Epidermal melanocyte (primary cell): ENCODE measurements around the gene PIWIL4.
"Not testable (repeated sequence)": the region's sequence is repeated elsewhere in the genome, so short reads cannot be mapped to it uniquely, and the experiment has no call there.

Source experiments
- DNase-seq: peaks from one replicate; pipeline ENCODE4 v3.0.0; 2011; ENCODE audit warnings: low spot score; ENCODE audit not compliant: insufficient read length

Gene PIWIL4

GRCh38 chr11:94546886-94547285, 20.3 kb upstream of the PIWIL4 start:
- DNase-seq, result no peak

- DNase-seq, result no peak
Observed at GRCh38 chr11:94549146-94549545, 18.0 kb upstream of the PIWIL4 start.

GRCh38 chr11:94550513-94550912, 16.7 kb upstream of the PIWIL4 start:
- no peak for DNase-seq

DNA sequence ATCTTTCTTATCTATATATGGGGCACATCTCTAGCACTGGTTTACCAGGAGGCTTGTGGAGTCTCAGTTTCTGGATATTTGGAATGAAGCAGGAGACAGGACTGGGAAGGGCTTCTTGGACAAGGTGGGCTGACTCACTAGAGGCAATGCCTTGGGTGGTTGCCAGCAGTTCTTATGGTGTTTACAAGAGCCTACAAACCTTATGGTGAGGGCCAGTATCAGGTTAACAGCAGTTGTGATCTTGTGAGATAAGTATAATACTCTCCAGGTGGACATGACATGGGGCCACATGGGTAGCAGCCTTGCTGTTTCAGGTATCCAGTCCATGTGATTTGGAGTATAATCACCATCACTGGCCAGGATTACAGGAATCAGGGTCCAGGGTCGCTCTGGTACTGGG, 13.2 kb upstream of the PIWIL4 start:
- no peak for DNase-seq

- DNase-seq, result not testable (repeated sequence)
Observed at GRCh38 chr11:94555752-94556329, 11.3 kb upstream of the PIWIL4 start.

DNA sequence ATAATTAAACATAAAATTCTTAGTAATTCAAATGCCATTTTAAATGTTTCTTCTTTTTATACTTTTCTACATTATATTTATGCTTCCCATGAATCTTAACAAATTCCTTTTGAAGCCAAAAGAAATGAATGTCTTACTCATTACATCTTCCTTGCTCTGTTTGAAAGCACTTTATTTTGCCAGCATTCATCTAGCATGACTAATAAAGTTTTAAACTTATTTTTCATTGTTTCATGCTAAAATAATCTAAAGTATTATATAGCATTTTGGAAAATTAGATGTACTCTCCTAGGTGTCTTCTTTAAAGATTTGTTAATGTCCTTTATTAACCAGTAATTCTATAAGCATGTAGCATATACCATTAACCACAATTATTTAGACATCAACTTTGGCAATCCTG, 9.7 kb upstream of the PIWIL4 start:
- DNase-seq, result no peak

DNA sequence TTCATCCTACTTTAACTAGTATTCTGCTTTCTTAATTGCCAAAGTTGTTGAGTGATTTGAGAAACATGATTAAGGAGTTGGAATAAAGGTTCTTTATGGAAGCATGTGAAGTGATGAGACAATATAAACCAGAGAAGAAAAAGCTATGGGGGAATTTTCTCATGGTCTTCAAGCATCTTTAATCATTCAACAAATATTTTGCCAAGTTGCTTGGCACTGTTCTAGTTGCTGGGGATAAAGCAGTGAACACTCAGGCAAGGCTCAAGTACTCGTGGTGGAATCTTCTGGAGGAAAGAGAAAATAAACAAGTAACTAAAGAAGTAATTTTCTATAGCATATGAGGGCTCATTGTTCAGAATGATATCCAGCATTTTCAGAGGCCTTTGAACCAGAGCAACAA, 9.2 kb upstream of the PIWIL4 start:
- DNase-seq, result no peak

DNA sequence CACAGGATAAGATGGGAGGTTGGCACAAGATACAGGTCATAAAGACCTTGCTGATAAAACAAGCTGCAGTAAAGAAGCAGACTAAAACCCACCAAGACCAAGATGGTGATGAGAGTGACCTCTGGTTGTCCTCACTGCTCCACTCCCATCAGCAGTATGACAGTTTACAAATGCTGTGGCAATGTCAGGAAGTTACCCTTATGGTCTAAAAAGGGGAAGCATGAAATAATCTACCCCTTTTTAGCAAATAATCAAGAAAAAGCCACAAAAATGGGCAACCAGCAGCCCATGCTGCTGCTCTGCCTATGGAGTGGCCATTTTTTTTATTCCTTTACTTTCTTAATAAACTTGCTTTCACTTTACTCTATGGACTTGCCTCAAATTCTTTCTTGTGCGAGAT, 8.7 kb upstream of the PIWIL4 start:
- no peak for DNase-seq

DNA sequence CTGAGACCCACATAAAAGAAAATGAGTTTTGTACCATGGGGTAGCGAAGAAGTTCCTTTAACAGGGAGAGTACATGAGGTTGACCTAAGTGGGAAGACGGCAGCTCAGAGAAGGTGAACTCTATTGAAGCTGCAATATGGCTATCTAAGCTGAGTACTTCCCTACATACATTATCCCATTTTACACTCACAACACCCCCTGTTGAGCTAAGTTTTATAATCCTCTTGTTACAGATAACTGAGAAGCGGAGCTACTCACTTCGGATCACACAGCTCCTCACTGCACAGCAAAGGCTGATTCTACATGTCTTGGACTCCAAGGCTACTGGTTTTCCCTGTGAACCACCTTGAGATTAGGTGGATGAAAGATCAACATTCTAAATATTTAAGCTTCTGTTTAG, 8.2 kb upstream of the PIWIL4 start:
- no peak for DNase-seq

DNA sequence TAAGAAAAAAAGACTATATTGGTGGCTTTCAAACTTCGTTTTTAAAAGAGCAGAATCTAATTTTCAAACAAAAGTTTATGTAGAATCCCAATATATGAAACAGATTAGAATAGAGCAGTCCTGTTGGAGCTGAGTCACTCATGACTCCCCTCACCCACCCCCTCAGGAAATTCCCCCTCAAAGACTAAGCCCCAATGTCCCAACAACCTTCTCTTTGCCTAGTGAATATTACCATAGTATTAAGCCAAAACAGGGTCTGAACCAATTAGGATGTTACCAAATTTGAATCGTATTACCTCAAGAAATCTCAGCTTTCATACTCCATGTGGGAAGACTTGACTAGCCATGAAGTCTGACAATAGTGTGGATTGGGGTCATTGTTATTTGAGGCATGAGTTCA, 7.8 kb upstream of the PIWIL4 start:
- no peak for DNase-seq

DNA sequence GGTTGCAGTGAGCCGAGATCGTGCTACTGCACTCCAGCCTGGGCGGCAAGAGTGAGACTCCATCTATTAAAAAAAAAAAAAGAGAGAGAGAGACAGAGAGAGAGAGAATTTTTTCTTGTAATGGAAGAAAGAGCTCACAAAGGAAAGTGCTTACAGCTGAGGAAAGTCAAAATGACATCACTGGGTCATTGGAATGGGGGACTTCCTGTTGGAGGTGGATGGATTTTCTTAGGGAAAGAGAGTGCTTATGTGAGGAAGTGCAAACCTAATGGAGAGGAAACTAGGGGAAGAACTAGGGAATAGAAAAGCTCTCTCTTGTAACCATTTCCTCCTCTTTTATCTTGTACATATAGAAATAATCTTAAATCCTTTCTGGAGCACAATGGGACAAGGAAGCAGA, 6.3 kb upstream of the PIWIL4 start:
- DNase-seq, result no peak

GRCh38 chr11:94563176-94563847, 3.9 kb upstream of the PIWIL4 start:
- DNase-seq, result peak; percentile 54

DNA sequence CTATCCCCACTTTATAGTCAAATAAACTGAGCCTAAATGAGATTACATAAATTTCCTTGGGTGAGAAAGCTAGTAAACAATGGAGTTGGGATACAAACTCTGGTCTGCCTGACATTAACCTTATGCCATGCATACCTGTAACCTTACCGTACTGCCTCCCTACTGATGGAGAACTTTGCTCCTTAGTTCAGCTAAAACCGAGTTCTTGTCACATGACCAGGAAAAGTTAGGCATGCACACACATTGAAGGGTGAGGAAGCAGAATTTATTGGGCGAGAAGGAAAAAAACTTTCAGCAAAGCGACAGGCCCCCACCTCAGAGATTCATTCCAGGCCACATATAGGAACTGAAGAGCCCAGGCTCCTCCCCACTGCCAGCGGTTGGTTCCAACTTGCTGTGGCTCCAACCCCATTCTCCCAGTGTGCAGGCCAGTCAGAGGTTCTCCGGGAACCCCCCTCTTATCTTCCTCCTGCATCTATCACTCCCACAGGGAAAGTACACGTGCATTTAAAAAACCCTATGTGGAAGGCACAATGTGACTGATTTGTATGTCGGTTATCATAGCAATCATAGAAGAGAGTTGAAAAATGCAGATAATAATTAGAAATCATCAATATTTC, 3.2 kb upstream of the PIWIL4 start:
- DNase-seq, result no peak

DNA sequence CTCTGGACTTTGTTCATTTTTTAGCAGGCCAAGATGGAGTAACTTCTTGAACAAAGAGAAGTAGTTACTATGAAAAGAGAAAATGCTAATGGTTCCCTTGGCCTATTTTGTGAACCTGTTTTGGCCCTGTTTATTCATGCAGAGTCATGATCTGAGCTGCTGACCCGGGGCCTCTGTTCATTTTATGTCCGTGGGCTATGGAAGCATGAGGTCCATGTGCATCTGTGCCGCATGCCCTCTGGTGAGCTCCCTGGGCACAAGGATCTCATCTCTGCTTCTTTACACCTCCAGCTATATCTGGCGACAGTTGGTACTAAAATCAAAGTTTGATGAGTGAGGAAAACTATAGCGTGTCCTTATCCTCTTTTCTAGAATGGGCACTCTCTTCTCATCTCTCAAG, 1.0 kb downstream of the PIWIL4 start:
- DNase-seq, result no peak

GRCh38 chr11:94568717-94569116, 1.5 kb downstream of the PIWIL4 start:
- no peak for DNase-seq

- DNase-seq, result not testable (repeated sequence)
Observed at GRCh38 chr11:94572975-94573374, 5.8 kb downstream of the PIWIL4 start.

DNA sequence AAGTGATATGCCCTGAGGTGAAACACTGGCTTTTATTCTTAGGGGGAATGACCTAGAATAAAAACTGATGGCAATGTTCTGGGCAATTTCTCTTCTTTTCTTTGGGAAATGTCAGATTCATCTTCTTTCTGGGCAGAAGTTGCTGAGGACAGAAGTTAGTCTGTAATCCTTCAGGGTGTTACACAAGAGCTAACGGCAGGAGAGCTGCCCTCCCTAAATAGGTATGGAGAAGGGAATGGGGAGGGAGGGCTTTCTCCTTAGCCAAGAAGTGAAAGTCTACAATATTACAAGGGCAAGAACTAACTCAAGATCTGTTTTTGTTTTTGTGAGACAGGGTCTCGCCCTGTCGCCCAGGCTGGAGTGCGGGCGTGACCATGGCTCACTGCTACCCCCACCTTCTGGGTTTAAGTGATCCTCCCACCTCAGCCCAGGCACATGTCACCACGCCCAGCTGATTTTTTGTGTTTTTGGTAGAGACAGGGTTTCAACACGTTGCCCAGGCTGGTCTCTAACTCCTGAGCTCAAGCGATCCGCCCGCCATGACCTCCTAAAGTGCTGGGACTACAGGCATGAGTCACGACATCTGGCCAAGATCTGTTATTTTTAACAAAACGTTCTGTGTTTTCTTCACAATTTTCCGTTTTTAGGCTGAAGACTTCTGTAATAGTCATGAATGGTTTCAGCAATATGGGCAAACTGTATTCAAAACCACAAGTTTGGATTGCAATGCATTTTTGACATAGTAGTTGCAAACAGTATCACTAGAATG, 7.2 kb downstream of the PIWIL4 start:
- peak; percentile 22 for DNase-seq

DNA sequence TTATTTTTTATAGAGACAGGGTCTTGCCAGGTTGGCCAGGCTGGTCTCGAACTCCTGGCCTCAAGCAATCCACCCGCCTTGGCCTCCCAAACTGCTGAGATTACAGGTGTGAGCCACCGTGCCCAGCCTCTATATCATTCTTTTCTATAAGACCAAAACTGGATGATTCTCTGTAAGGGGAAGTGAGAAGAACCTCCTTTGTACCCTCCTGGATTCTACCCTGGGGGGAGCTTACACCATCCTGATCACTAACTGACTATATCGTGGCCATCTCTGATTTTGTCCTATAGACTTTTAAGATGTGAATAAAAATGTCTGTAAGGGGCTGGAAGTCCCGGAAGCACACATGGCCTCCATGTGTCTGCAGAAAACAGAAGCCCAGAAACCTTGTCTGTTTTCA, 9.1 kb downstream of the PIWIL4 start:
- no peak for DNase-seq

GRCh38 chr11:94577841-94578240, 10.7 kb downstream of the PIWIL4 start:
- DNase-seq, result no peak

DNA sequence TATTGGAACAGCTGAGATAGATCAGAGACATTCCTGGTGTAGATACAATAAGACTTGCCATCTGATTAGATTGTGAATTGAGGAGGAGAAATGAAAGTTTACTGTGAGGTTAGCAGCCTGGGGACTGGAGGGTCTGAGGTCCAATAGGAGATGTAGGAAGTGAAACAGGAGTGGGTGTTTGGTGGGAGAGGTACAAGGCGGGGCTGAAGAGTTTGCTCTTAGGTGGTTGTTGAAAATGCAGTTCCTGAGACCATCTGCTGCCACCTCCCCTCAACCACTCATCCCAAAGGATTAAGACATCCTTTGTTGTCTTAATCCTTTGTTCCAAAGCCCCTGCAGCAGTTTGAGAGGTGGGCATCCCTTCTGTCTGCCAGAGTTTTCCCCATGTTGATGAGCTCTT, 14.8 kb downstream of the PIWIL4 start:
- no peak for DNase-seq

DNA sequence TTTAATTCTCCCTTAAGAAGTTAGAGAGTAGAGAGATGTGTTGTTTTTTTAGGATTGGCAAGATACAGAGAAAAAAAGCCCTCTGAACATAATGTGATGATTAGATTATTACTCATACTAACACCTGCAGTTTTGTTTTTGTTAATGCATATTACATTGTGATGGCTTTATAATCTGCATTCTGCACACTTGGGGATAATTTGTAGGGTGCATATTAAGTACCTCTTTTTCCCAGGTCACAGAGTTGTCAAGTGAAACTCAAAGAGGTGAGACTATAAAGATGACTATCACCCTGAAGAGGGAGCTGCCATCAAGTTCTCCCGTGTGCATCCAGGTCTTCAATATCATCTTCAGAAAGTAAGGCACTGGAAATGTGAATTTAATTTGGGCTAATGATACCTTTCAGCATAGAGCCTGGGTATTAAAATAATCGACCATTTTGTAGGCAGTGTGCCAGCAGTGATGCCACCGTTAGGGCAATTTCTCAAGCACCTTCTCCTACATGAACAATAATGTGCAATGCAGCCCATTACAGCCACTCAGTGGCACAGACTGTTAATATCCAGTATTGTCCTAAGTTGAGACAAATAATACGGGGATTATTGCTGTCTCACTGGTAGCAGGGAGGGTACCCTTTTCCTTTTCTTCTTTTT, 16.2 kb downstream of the PIWIL4 start:
- DNase-seq, result no peak
